GM12801 (cell line): ENCODE results near the gene SLC1A1.

Source experiments
- TF ChIP-seq, protein P1 (sequence below): IDR thresholded peaks from one replicate; pipeline ENCODE4 v1.5.1; 2011; ENCODE audit warnings: control low read depth; ENCODE audit not compliant: insufficient read length; ENCODE audit errors: extremely low read depth

The SLC1A1 gene

DNA sequence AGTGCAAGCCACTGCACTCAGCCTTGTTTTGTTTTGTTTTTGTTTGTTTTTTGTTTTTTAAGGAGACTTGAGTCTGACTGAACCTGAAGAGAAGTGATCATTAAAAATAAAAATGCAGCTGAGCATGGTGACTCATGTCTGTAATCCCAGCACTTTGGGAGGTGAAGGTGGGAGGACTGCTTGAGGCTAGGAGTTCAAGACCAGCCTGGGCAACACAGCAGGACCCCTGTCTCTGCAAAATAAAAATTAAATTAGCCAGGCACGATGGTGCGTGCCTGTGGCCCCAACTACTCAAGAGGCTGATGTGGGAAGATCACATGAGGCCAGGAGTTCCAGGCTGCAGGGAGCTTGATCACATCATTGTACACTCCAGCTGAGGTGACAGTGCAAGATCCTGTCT, 6.2 kb downstream of the SLC1A1 start:
- TF ChIP-seq, protein P1, sequence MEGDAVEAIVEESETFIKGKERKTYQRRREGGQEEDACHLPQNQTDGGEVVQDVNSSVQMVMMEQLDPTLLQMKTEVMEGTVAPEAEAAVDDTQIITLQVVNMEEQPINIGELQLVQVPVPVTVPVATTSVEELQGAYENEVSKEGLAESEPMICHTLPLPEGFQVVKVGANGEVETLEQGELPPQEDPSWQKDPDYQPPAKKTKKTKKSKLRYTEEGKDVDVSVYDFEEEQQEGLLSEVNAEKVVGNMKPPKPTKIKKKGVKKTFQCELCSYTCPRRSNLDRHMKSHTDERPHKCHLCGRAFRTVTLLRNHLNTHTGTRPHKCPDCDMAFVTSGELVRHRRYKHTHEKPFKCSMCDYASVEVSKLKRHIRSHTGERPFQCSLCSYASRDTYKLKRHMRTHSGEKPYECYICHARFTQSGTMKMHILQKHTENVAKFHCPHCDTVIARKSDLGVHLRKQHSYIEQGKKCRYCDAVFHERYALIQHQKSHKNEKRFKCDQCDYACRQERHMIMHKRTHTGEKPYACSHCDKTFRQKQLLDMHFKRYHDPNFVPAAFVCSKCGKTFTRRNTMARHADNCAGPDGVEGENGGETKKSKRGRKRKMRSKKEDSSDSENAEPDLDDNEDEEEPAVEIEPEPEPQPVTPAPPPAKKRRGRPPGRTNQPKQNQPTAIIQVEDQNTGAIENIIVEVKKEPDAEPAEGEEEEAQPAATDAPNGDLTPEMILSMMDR = no peak

DNA sequence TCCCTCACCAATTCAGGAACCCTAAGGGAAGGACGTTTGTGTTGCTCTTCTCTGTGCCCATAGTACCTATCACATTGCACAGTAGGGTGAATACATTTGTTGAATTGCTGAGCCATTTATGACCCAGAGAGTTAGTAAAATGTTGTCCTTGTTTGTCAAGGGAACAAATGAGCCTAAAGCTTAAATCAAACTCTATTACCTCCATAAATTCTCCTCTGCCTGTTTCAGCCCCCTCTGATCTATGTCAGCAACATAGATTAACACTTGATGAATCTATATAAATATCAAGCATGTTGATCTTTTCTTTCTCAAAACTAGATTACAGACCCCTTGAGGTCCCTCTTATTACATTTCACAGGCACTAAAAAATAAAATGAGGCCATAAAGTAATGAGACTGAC, 7.1 kb downstream of the SLC1A1 start:
- TF ChIP-seq, protein P1 = no peak

DNA sequence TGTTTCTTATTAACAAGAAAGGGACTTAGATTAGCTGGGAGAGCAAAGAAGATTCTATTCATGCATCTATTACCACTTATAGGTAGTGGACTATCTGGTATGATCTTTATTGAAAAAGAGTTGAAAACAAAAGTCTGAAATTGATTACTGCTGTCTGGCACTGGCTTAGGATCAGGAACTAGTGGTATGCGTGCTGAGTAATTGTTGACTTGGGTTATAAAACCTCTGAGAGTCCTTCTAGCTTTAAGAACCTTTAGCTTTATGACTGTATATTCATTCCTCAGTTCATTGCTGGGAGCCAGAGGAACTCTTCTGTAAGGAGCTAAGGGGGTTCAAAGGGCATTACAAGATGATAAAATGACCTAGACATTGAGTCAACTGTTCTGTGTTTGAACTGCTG, 7.6 kb downstream of the SLC1A1 start:
- TF ChIP-seq, protein P1 = no peak

DNA sequence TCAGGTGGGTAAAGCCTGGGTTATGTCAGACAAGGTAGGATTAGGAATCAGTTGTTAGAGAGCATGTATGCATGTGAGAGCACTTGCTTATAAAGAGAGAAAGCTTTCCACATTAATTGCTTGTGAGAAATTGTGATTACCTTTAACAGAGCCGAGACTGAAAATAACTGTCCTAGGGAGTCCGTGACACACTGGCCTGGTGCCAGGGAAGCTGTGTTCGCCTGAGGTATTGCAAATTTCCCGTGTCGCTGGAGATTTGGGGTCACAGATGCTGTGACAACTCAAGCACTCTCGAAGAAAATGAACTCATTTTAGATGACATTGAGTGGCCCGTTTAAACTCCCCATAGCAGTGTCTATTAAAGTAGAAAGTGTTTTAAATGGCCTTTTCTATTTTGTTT, 9.6 kb downstream of the SLC1A1 start:
- TF ChIP-seq, protein P1 = no peak

DNA sequence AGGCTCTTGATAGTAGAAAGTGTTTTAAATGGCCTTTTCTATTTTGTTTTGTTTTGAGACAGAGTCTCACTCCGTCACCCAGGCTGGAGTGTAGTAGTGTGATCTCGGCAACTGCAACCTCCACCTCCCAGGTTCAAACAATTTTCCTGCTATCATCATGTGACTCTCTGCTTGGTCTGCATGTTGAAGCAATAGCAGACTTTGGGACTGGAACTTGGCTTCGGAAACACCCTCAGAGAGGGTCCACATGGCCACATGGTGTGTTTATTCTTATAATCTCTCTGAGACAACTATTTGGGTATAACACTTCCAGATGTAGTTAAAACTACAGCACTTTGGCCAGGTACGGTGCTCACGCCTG, 10.9 kb downstream of the SLC1A1 start:
- TF ChIP-seq, protein P1 = no peak

DNA sequence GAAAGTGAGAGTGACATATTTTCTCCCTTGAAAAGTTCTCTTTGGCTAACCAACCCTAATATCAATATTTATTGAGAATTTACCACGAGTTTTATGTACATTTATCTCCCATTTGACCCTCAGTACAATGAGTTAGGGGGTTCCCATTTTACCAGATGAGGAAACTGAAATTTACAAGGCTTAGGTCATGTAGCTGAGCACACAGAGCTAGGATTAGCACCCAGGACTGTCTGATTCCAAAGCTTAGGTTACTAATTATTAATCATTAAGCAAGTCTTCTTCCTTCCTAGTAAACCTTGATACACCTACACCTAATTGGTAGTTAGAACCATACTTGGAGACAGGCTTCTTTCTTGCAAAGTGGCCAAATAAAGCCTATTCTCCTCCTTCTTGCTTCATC, 12.2 kb downstream of the SLC1A1 start:
- TF ChIP-seq, protein P1 = no peak

DNA sequence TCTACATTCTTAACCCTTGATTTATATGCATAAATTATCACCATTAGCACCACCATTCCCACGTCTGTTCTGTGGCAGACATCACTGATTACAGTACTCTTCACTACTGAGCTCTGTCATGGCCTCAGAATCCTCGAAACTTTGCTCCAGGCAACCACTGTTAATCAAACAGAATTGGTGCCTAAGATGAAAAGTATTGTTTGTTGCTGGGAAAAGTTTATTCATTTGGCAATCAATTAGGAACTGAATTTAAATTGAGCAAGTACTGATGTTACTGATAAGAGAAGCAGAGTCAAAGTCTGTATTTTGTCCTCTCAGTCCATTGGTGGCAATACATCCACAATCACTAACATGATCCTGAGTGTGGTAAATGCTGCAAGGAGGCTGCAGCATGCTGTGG, 12.8 kb downstream of the SLC1A1 start:
- TF ChIP-seq, protein P1 = no peak

DNA sequence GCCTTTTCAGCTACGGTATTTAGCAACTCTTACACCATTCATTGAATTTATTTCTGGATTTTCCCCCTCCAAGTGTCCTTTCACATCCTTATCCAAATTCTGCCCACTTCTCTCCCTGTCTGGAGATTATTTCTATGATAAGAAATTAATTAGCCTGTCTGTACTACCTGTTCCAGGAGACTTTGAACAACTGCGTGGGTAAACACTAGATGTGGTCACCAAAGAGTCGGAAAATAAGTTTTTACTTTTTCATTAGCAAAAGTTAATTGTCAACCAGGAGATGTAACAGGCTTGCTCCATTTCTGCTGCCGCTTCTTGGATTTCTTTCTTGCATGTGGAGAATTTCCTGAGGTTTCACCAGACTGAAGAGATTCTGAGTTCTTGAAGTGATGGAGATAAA, 14.0 kb downstream of the SLC1A1 start:
- TF ChIP-seq, protein P1 = no peak
